Upper lobe of left lung (tissue), 4 donors: ENCODE data around the gene ANP32A.

ENCODE experiments used
- CTCF ChIP-seq, 6 experiments: fragments of 450-650 bp in 4 of 6; fragments of 200-600 bp in 2 of 6; sonication (generic) in 2 of 6; IDR thresholded peaks; one replicate each; pipeline ENCODE4 v1.5.1; 2016 to 2019; ENCODE audit warnings: antibody characterized with exemption in 6 of 6
- POLR2AphosphoS5 ChIP-seq, 2 donors: sonication (generic); formaldehyde crosslinking; IDR thresholded peaks; one replicate each; pipeline ENCODE4 v1.5.1; 2017; ENCODE audit warnings: antibody characterized with exemption in 2 of 2

GRCh38 chr15:68781217-68781616, 39.5 kb downstream of the ANP32A start:
- TF ChIP-seq CTCF (IDR thresholded peaks at IDR 0.05) (no peak), POLR2AphosphoS5 (IDR thresholded peaks at IDR 0.05) (no peak)
